K562 (cell line): ENCODE measurements around the gene SERPIND1. TPM values are rescaled to one million over a fixed set of nuclear protein-coding genes. Genes with fewer than 3 reads are reported as not detected.
A peak's percentile ranks its signal among the peaks of the same experiment; 100 is the strongest.

Source experiments
- ARID3A ChIP-seq: IDR thresholded peaks from 2 replicates; pipeline ENCODE4 v1.6.1; 2012; ENCODE audit warnings: low read depth, low read length, improper control_type of control experiment, borderline replicate concordance
- BACH1 ChIP-seq: fragments of 200-800 bp; sonication (Bioruptor generic); IDR thresholded peaks from 2 replicates; pipeline ENCODE4 v1.6.1; 2016; ENCODE audit warnings: missing genetic modification characterization, missing compliant biosample characterization
- C11orf30 ChIP-seq: fragments of 450-650 bp; IDR thresholded peaks from 2 replicates; pipeline ENCODE4 v1.6.1; 2016; ENCODE audit warnings: low read depth, mild to moderate bottlenecking
- CGGBP1 ChIP-seq: fragments of 250-450 bp; sonication (Bioruptor Pico); IDR thresholded peaks from 2 replicates; pipeline ENCODE4 v1.9.0; 2021; ENCODE audit warnings: mild to moderate bottlenecking
- CHCHD3 ChIP-seq: fragments of 250-450 bp; sonication (Bioruptor Pico); IDR thresholded peaks from 2 replicates; pipeline ENCODE4 v2.1.2; 2022; ENCODE audit warnings: mild to moderate bottlenecking
- CHD4 ChIP-seq: fragments of 200-600 bp; sonication (generic); IDR thresholded peaks from 3 replicates; pipeline ENCODE4 v1.6.1; 2012; ENCODE audit warnings: low read depth, mild to moderate bottlenecking, mixed read lengths, low read length, inconsistent platforms; ENCODE audit not compliant: insufficient read depth, insufficient replicate concordance, poor library complexity, severe bottlenecking
- DPF2 ChIP-seq: fragments of 450-650 bp; IDR thresholded peaks from 2 replicates; pipeline ENCODE4 v1.6.1; 2016
- FOXK2 ChIP-seq, 2 experiments: fragments of 450-650 bp; IDR thresholded peaks in 1 of 2; conservative IDR thresholded peaks in 1 of 2; 2 replicates each; pipeline ENCODE4 v1.6.1; 2016; ENCODE audit warnings: low read depth in 2 of 2, mild to moderate bottlenecking in 1 of 2
- GTF2F1 ChIP-seq: IDR thresholded peaks from 2 replicates; pipeline ENCODE4 v1.6.1; 2011; ENCODE audit warnings: low read depth, low read length, improper control_type of control experiment
- HBP1 ChIP-seq: fragments of 450-650 bp; formaldehyde crosslinking; IDR thresholded peaks from 2 replicates; pipeline ENCODE4 v1.4.0; 2022; ENCODE audit warnings: missing genetic modification characterization
- HIVEP1 ChIP-seq: fragments of 250-450 bp; sonication (Bioruptor Pico); IDR thresholded peaks from 2 replicates; pipeline ENCODE4 v1.4.0; 2020; ENCODE audit warnings: mild to moderate bottlenecking
- HLTF ChIP-seq: fragments of 450-650 bp; IDR thresholded peaks from 2 replicates; pipeline ENCODE4 v1.6.1; 2016
- HOXB6 ChIP-seq: fragments of 250-450 bp; sonication (Bioruptor Pico); IDR thresholded peaks from 2 replicates; pipeline ENCODE4 v1.5.1; 2022; ENCODE audit warnings: mild to moderate bottlenecking, borderline replicate concordance
- IFI16 ChIP-seq: fragments of 250-450 bp; sonication (Bioruptor Pico); IDR thresholded peaks from 2 replicates; pipeline ENCODE4 v2.1.2; 2022; ENCODE audit warnings: mild to moderate bottlenecking, inconsistent platforms
- KAT2B ChIP-seq: IDR thresholded peaks from one replicate; pipeline ENCODE4 v1.6.1; 2012; ENCODE audit warnings: low read depth, mild to moderate bottlenecking, control low read depth, inconsistent platforms, low read length, moderate library complexity
- KDM5B ChIP-seq: fragments of 200-600 bp; sonication (generic); IDR thresholded peaks from 2 replicates; pipeline ENCODE4 v1.6.1; 2012; ENCODE audit warnings: low read depth, mild to moderate bottlenecking, moderate library complexity, low read length, control low read depth, inconsistent platforms; ENCODE audit not compliant: insufficient replicate concordance
- KHSRP ChIP-seq: fragments of 450-650 bp; IDR thresholded peaks from 2 replicates; pipeline ENCODE4 v1.6.1; 2017
- KLF6 ChIP-seq: fragments of 250-450 bp; sonication (Bioruptor Pico); IDR thresholded peaks from 2 replicates; pipeline ENCODE4 v1.4.0; 2020; ENCODE audit warnings: mild to moderate bottlenecking, moderate library complexity, borderline replicate concordance
- MAFK ChIP-seq: IDR thresholded peaks from 2 replicates; pipeline ENCODE4 v1.6.1; 2011; ENCODE audit warnings: low read length, improper control_type of control experiment
- MBD2 ChIP-seq: sonication (generic); IDR thresholded peaks from 2 replicates; pipeline ENCODE4 v1.6.1; 2016; ENCODE audit warnings: low read depth, borderline replicate concordance
- MTA3 ChIP-seq: fragments of 450-650 bp; formaldehyde crosslinking; IDR thresholded peaks from 2 replicates; pipeline ENCODE4 v1.6.1; 2017; ENCODE audit warnings: mild to moderate bottlenecking, borderline replicate concordance
- NFXL1 ChIP-seq: fragments of 450-650 bp; formaldehyde crosslinking; IDR thresholded peaks from 2 replicates; pipeline ENCODE4 v1.4.0; 2021; ENCODE audit warnings: mild to moderate bottlenecking
- RCOR1 ChIP-seq, 2 experiments: IDR thresholded peaks; 2 replicates each; pipeline ENCODE4 v1.6.1; 2012; ENCODE audit warnings: low read depth in 2 of 2, low read length in 2 of 2, borderline replicate concordance in 1 of 2, improper control_type of control experiment in 1 of 2
- ZBTB8A ChIP-seq: fragments of 450-650 bp; IDR thresholded peaks from 2 replicates; pipeline ENCODE4 v1.6.1; 2018; ENCODE audit warnings: mild to moderate bottlenecking, moderate library complexity; ENCODE audit not compliant: partially characterized antibody
- ZKSCAN1 ChIP-seq: fragments of 150-350 bp; IDR thresholded peaks from 2 replicates; pipeline ENCODE4 v1.6.1; 2016; ENCODE audit warnings: low read depth, low read length
- ZNF384 ChIP-seq: IDR thresholded peaks from 2 replicates; pipeline ENCODE4 v1.6.1; 2012; ENCODE audit warnings: low read depth, low read length, improper control_type of control experiment
- ZNF444 ChIP-seq: fragments of 250-450 bp; sonication (Bioruptor Pico); IDR thresholded peaks from 2 replicates; pipeline ENCODE4 v1.4.0; 2020; ENCODE audit warnings: mild to moderate bottlenecking, moderate library complexity
- polyA plus RNA-seq, 8 experiments: library from polyadenylated mRNA; depleted of rRNA in 4 of 8; stranded (reverse) in 5 of 8; unstranded in 3 of 8; fragments of >200 nt; fragmentation: Nextera tagmentation in 2 of 8; fragmentation: Illumina TruSeq in 1 of 8; extraction: Ambion mirVana in 2 of 8; extraction: Trizol in 1 of 8; gene quantifications; 2 replicates each; pipeline versions ENCODE4 v1.2.1 to v1.2.3, GENCODE V29; 2011 to 2014; ENCODE audit warnings: inconsistent platforms in 1 of 8, missing spikeins in 1 of 8
- total RNA-seq, 7 experiments: library from RNA; depleted of rRNA in 6 of 7; stranded (reverse); fragments of >200 nt in 6 of 7; fragmentation: Illumina TruSeq in 2 of 7; extraction: Trizol in 2 of 7; gene quantifications; 2 replicates each; pipeline versions ENCODE4 v1.2.1 to v1.2.3, GENCODE V29; 2011 to 2021; ENCODE audit warnings: low replicate concordance in 1 of 7

SERPIND1 gene
- total and polyA plus RNA-seq, 9 of the 15 experiments (the other 6 are each of a cell fraction or from before 2014, with no cell fraction given) = 0.04 to 0.11 (median 0.09) TPM; not detected in 6

GRCh38 chr22:20777420-20778177 is 3.7 kb downstream of the SERPIND1 start (continued):
- TF ChIP-seq MTA3 (no peak), CHCHD3 (CRISPR knock-in tag) (peak; percentile 80; the same call in 1 of the 2 replicates), KDM5B (peak; percentile 56), CGGBP1 (CRISPR knock-in tag) (no peak), CHD4 (peak; percentile 82), HBP1 (peak; percentile 34; the same call in 1 of the 2 replicates), FOXK2 (conservative IDR thresholded peaks at IDR 0.05 in 1 of 2, IDR thresholded peaks at IDR 0.05 in 1 of 2; ENCODE audit: low read depth in 2 of 2) (no peak), MBD2 (no peak), BACH1 (peak; percentile 96), KHSRP (no peak), MAFK (peak; percentile 93), KAT2B (peak; percentile 74), RCOR1 (IDR thresholded peaks at IDR 0.05; ENCODE audit: borderline replicate concordance in 1 of 2, low read depth in 2 of 2, low read length in 2 of 2) (peak; percentile 100), IFI16 (CRISPR knock-in tag) (peak; percentile 79; the same call in 1 of the 2 replicates), ZKSCAN1 (no peak), HIVEP1 (CRISPR knock-in tag) (peak; percentile 89), HOXB6 (CRISPR knock-in tag) (peak; percentile 66; the same call in 1 of the 2 replicates), ZNF384 (peak; percentile 89), DPF2 (no peak), ARID3A (peak; percentile 100), ZBTB8A (no peak), C11orf30 (no peak), HLTF (no peak), KLF6 (CRISPR knock-in tag) (peak; percentile 98; the same call in 1 of the 2 replicates), NFXL1 (peak; percentile 81; the same call in 1 of the 2 replicates), ZNF444 (CRISPR knock-in tag) (peak; percentile 5; the same call in 1 of the 2 replicates), GTF2F1 (no peak)
